ENCODE data around the gene PXMP4.

- TF ChIP-seq POLR2A (IDR thresholded peaks at IDR 0.05) (no peak), CTCF (IDR thresholded peaks at IDR 0.05) (no peak)
Measured at GRCh38 chr20:33703498-33704137, 16.5 kb downstream of the PXMP4 start.

Measured in esophagus squamous epithelium (tissue), 4 donors.